Stimulated activated naive CD4-positive, alpha-beta T cell treated with Interleukin-2 at 50 U/mL for 16 hours (primary cell): Measurements from ENCODE around the gene SLC15A3.

Experiments used
- DNase-seq: peaks from one replicate; lab custom pipeline; 2025; lab: John Stamatoyannopoulos, UW

SLC15A3 gene

GRCh38 chr11:60951904-60952741, at the start of gene SLC15A3:
Gene SLC15A3, minus strand, starts transcription at chr11:60952176. Its CDS starts 625 bp downstream, at chr11:60951551.
- no peak for DNase-seq

- DNase-seq: no peak
These were observed 48.5 kb upstream of the SLC15A3 start for GRCh38 chr11:61000426-61000825.

- DNase-seq: no peak
These were observed 44.6 kb upstream of the SLC15A3 start for GRCh38 chr11:60996381-60997138.

GRCh38 chr11:60995798-60996197, 43.8 kb upstream of the SLC15A3 start:
- DNase-seq: no peak

- no peak for DNase-seq
These were observed 42.6 kb upstream of the SLC15A3 start for GRCh38 chr11:60994541-60995080.

- peak; percentile 31 for DNase-seq
These were observed 41.6 kb upstream of the SLC15A3 start for GRCh38 chr11:60993615-60994014.

GRCh38 chr11:60992842-60993409, 41.0 kb upstream of the SLC15A3 start:
- DNase-seq: no peak

- no peak for DNase-seq
These were observed 39.5 kb upstream of the SLC15A3 start for GRCh38 chr11:60991457-60991856.

- DNase-seq: no peak
These were observed 37.2 kb upstream of the SLC15A3 start for GRCh38 chr11:60989093-60989650.

- no peak for DNase-seq
These were observed 36.7 kb upstream of the SLC15A3 start for GRCh38 chr11:60988658-60989057.

- peak; percentile 75 for DNase-seq
These were observed 35.8 kb upstream of the SLC15A3 start for GRCh38 chr11:60987577-60988277.

GRCh38 chr11:60985991-60986915, 34.3 kb upstream of the SLC15A3 start:
- peak; percentile 91 for DNase-seq

GRCh38 chr11:60985501-60985900, 33.5 kb upstream of the SLC15A3 start:
- no peak for DNase-seq

- no peak for DNase-seq
These were observed 32.7 kb upstream of the SLC15A3 start for GRCh38 chr11:60984636-60985035.

- DNase-seq: no peak
These were observed 32.2 kb upstream of the SLC15A3 start for GRCh38 chr11:60984149-60984548.

- DNase-seq: no peak
These were observed 30.2 kb upstream of the SLC15A3 start for GRCh38 chr11:60982184-60982583.

- DNase-seq: no peak
These were observed 29.5 kb upstream of the SLC15A3 start for GRCh38 chr11:60981515-60981914.

GRCh38 chr11:60978546-60979380, 26.8 kb upstream of the SLC15A3 start:
- DNase-seq: peak; percentile 64

GRCh38 chr11:60977836-60978235, 25.9 kb upstream of the SLC15A3 start:
- no peak for DNase-seq

GRCh38 chr11:60977224-60977623, 25.2 kb upstream of the SLC15A3 start:
- no peak for DNase-seq
